LNCaP clone FGC (cell line): ENCODE measurements around the gene FBN1.

ENCODE experiments used
- DNase-seq: peaks from one replicate; pipeline ENCODE4 v3.0.0-alpha.2; 2011; ENCODE audit warnings: low read depth
- H3K4me3 ChIP-seq: 2 replicates; pipeline ENCODE4 v1.5.1; 2011; ENCODE audit warnings: mild to moderate bottlenecking, low read depth, low read length, control low read depth
- CTCF ChIP-seq: IDR thresholded peaks from 2 replicates; pipeline ENCODE4 v1.5.1; 2012; ENCODE audit warnings: mild to moderate bottlenecking; ENCODE audit not compliant: control insufficient read depth, insufficient read depth; ENCODE audit errors: extremely low read depth

FBN1 gene

GRCh38 chr15:48578965-48579364 lies 66.5 kb downstream of the FBN1 start:
- no peak for DNase-seq
- no peak overlapping the region for H3K4me3 ChIP-seq
- TF ChIP-seq CTCF: no peak

- no peak for TF ChIP-seq CTCF
- H3K4me3 ChIP-seq: no peak overlapping the region
- no peak for DNase-seq
Measured at GRCh38 chr15:48577469-48577868, 68.0 kb downstream of the FBN1 start.

- no peak overlapping the region for H3K4me3 ChIP-seq
- DNase-seq: no peak
- no peak for TF ChIP-seq CTCF
Measured at GRCh38 chr15:48574187-48574586, 71.3 kb downstream of the FBN1 start.

GRCh38 chr15:48573780-48574179 lies 71.7 kb downstream of the FBN1 start:
- no peak overlapping the region for H3K4me3 ChIP-seq
- TF ChIP-seq CTCF: no peak
- DNase-seq: no peak

- no peak for DNase-seq
- no peak overlapping the region for H3K4me3 ChIP-seq
- TF ChIP-seq CTCF: no peak
Measured at GRCh38 chr15:48572823-48573222, 72.7 kb downstream of the FBN1 start.

- no peak for DNase-seq
- TF ChIP-seq CTCF: no peak
- no peak overlapping the region for H3K4me3 ChIP-seq
Measured at GRCh38 chr15:48571510-48571909, 74.0 kb downstream of the FBN1 start.

- DNase-seq: no peak
- no peak for TF ChIP-seq CTCF
- no peak overlapping the region for H3K4me3 ChIP-seq
Measured at GRCh38 chr15:48570822-48571221, 74.7 kb downstream of the FBN1 start.
